ENCODE data around the gene RAB3GAP1.

- TF ChIP-seq CHD1 (IDR thresholded peaks at IDR 0.05; ENCODE audit: low read depth, low read length), result no peak
- TF ChIP-seq CTCF (conservative IDR thresholded peaks at IDR 0.05; ENCODE audit: low read depth, low read length), result no peak
- TF ChIP-seq CEBPB (IDR thresholded peaks at IDR 0.05; ENCODE audit: low read depth, low read length), result no peak
- no peak for TF ChIP-seq RFX5 (IDR thresholded peaks at IDR 0.05; ENCODE audit: low read depth, low read length)
- no peak for TF ChIP-seq USF2 (IDR thresholded peaks at IDR 0.05; ENCODE audit: low read depth, low read length)
- no peak for TF ChIP-seq POLR2A (IDR thresholded peaks at IDR 0.05; ENCODE audit: low read depth, low read length)
- TF ChIP-seq RCOR1 (IDR thresholded peaks at IDR 0.05; ENCODE audit: insufficient replicate concordance, low read length), result no peak
- TF ChIP-seq SMC3 (IDR thresholded peaks at IDR 0.05; ENCODE audit: low read depth, low read length), result no peak
- no peak for TF ChIP-seq ELK1 (IDR thresholded peaks at IDR 0.05; ENCODE audit: borderline replicate concordance, low read depth, low read length)
- TF ChIP-seq MXI1 (IDR thresholded peaks at IDR 0.05; ENCODE audit: borderline replicate concordance, low read depth, low read length), result no peak
- no peak for TF ChIP-seq RAD21 (IDR thresholded peaks at IDR 0.05; ENCODE audit: low read length)
- TF ChIP-seq BHLHE40 (IDR thresholded peaks at IDR 0.05; ENCODE audit: low read depth, low read length), result no peak
Observed at GRCh38 chr2:135005753-135006152, 46.3 kb upstream of the RAB3GAP1 start.
